MM.1S (cell line): ENCODE data around the gene TRMT6.

Source experiments
- DNase-seq: peaks from one replicate; pipeline ENCODE4 v3.0.0-alpha.2; 2015
- H2AFZ ChIP-seq: fragments of 300-600 bp; sonication (generic); 2 replicates; pipeline ENCODE4 v1.6.0; 2016; ENCODE audit warnings: antibody characterized with exemption, low read length
- H3F3A ChIP-seq: fragments of 300-600 bp; sonication (generic); 2 replicates; pipeline ENCODE4 v1.6.1; 2016; ENCODE audit warnings: mild to moderate bottlenecking, antibody characterized with exemption, low read length, moderate library complexity, mixed read lengths; ENCODE audit not compliant: insufficient read depth
- H3K27ac ChIP-seq: fragments of 300-600 bp; sonication (generic); 2 replicates; pipeline ENCODE4 v1.5.1; 2016; ENCODE audit warnings: mild to moderate bottlenecking, low read length
- H3K27me3 ChIP-seq: fragments of 300-600 bp; sonication (generic); replicated peaks from 2 replicates; pipeline ENCODE4 v1.6.0; 2016; ENCODE audit warnings: low read length; ENCODE audit not compliant: insufficient read depth
- H3K36me3 ChIP-seq: fragments of 300-600 bp; sonication (generic); replicated peaks from 2 replicates; pipeline ENCODE4 v1.6.1; 2016; ENCODE audit warnings: mild to moderate bottlenecking, low read length, mixed read lengths; ENCODE audit not compliant: insufficient read depth
- H3K4me1 ChIP-seq: fragments of 300-600 bp; sonication (generic); 2 replicates; pipeline ENCODE4 v1.6.1; 2016; ENCODE audit warnings: low read length, mixed read lengths
- H3K4me2 ChIP-seq: fragments of 300-600 bp; sonication (generic); 2 replicates; pipeline ENCODE4 v1.6.0; 2016; ENCODE audit warnings: low read depth, low read length
- H3K4me3 ChIP-seq: fragments of 300-600 bp; sonication (generic); 2 replicates; pipeline ENCODE4 v1.5.1; 2016; ENCODE audit warnings: low read length, mixed read lengths
- H3K79me2 ChIP-seq: fragments of 300-600 bp; sonication (generic); 2 replicates; pipeline ENCODE4 v1.6.1; 2016; ENCODE audit warnings: mixed run types, low read length, mixed read lengths
- H3K9ac ChIP-seq: fragments of 300-600 bp; sonication (generic); 2 replicates; pipeline ENCODE4 v1.6.1; 2016; ENCODE audit warnings: low read length, mixed read lengths
- H3K9me2 ChIP-seq: fragments of 300-600 bp; sonication (generic); replicated peaks from 2 replicates; pipeline ENCODE4 v1.6.1; 2016; ENCODE audit warnings: mild to moderate bottlenecking, low read length, mixed read lengths; ENCODE audit not compliant: insufficient read depth
- H3K9me3 ChIP-seq: fragments of 300-600 bp; sonication (generic); replicated peaks from 2 replicates; pipeline ENCODE4 v1.6.1; 2016; ENCODE audit warnings: mild to moderate bottlenecking, low read length, mixed read lengths; ENCODE audit not compliant: insufficient read depth
- H4K20me1 ChIP-seq: fragments of 300-600 bp; sonication (generic); 2 replicates; pipeline ENCODE4 v1.6.1; 2016; ENCODE audit warnings: mild to moderate bottlenecking, low read length, moderate library complexity, mixed read lengths; ENCODE audit not compliant: insufficient read depth
- EZH2 ChIP-seq: fragments of 300-600 bp; sonication (generic); optimal IDR thresholded peaks from 2 replicates; pipeline ENCODE3; 2017; ENCODE audit warnings: low read depth, mild to moderate bottlenecking, antibody characterized with exemption, low read length, mixed read lengths
- EZH2phosphoT487 ChIP-seq: fragments of 300-600 bp; sonication (generic); IDR thresholded peaks from 2 replicates; pipeline ENCODE4 v1.6.1; 2018; ENCODE audit warnings: antibody characterized with exemption, low read length
- TF ChIP-seq, protein P1 (sequence below): fragments of 300-600 bp; sonication (generic); IDR thresholded peaks from 2 replicates; pipeline ENCODE4 v1.5.1; 2016; ENCODE audit warnings: antibody characterized with exemption, low read length, mixed read lengths

The TRMT6 gene

GRCh38 chr20:5932796-5933195 is 17.5 kb downstream of the TRMT6 start:
- Histone ChIP-seq H3K4me3 (no peak overlapping the region), H3K79me2 (no peaks in the 10 kb centered on the region), H3K27ac (no peak overlapping the region), H3K9me3 (no peaks in the 10 kb centered on the region), H3K9me2 (no peaks in the 10 kb centered on the region), H3F3A (no peaks in the 10 kb centered on the region), H3K27me3 (no peaks in the 10 kb centered on the region), H3K36me3 (no peaks in the 10 kb centered on the region), H4K20me1 (no peaks in the 10 kb centered on the region), H3K4me1 (no peaks in the 10 kb centered on the region), H2AFZ (no peak overlapping the region), H3K4me2 (no peak overlapping the region), H3K9ac (no peak overlapping the region)
- TF ChIP-seq EZH2phosphoT487: no peak
- no peak for TF ChIP-seq EZH2
- TF ChIP-seq, protein P1, sequence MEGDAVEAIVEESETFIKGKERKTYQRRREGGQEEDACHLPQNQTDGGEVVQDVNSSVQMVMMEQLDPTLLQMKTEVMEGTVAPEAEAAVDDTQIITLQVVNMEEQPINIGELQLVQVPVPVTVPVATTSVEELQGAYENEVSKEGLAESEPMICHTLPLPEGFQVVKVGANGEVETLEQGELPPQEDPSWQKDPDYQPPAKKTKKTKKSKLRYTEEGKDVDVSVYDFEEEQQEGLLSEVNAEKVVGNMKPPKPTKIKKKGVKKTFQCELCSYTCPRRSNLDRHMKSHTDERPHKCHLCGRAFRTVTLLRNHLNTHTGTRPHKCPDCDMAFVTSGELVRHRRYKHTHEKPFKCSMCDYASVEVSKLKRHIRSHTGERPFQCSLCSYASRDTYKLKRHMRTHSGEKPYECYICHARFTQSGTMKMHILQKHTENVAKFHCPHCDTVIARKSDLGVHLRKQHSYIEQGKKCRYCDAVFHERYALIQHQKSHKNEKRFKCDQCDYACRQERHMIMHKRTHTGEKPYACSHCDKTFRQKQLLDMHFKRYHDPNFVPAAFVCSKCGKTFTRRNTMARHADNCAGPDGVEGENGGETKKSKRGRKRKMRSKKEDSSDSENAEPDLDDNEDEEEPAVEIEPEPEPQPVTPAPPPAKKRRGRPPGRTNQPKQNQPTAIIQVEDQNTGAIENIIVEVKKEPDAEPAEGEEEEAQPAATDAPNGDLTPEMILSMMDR: no peak
- DNase-seq: no peak

- Histone ChIP-seq H3K4me2 (no peak overlapping the region), H3K4me1 (no peaks in the 10 kb centered on the region), H2AFZ (no peak overlapping the region), H3K36me3 (no peaks in the 10 kb centered on the region), H3K27me3 (no peaks in the 10 kb centered on the region), H3K9ac (no peak overlapping the region), H3K4me3 (no peak overlapping the region), H3K27ac (no peak overlapping the region), H3K9me2 (no peaks in the 10 kb centered on the region), H3K9me3 (no peaks in the 10 kb centered on the region), H4K20me1 (no peaks in the 10 kb centered on the region), H3K79me2 (no peaks in the 10 kb centered on the region), H3F3A (no peaks in the 10 kb centered on the region)
- TF ChIP-seq, protein P1: no peak
- TF ChIP-seq EZH2: no peak
- no peak for TF ChIP-seq EZH2phosphoT487
- DNase-seq: no peak
These were observed 18.9 kb downstream of the TRMT6 start for GRCh38 chr20:5931411-5931810.

DNA sequence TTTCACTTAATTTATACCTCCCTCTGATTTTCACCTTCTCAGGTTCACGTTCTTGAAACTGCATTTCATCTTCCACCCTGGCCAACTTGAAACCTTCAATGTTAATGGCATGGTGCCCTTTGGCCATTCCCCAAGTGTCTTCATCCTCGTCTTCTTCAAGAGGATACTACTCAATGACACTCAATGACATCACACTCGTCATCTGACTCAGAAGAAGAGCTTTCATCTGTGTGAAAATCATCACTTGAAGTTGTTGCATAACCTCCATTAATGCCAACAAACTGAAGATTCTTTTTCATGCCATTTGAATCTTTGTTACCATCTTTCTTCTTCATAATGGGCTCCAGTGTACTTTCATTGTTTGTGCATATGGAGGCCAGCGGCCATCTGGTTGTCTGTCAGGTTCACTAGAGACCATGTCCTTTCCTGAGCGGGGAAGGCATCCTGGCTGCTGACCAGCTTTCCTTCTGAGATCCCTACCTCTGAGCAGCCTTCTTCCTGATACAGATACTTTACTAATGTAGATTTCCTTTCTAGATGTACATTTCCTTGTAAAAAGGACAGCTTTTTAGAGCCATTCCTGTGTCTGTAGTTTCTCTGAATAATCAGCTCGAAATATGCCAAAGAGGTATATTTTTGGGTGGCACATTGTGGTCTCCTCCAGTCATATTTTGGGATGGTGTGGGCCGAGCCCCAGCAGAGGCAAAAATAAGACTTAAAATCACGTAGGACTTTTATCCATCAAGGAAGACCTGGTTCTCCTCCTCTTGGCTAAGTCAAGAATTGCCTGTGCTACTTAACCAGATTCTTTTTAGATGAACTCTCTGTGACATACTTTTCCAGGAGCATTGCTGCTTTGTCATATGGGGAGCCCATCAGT is 21.3 kb downstream of the TRMT6 start:
- DNase-seq: no peak
- Histone ChIP-seq H3K4me1 (no peaks in the 10 kb centered on the region), H3K27ac (no peak overlapping the region), H3K4me2 (no peak overlapping the region), H2AFZ (no peak overlapping the region), H3K9me2 (no peaks in the 10 kb centered on the region), H4K20me1 (no peaks in the 10 kb centered on the region), H3K27me3 (no peaks in the 10 kb centered on the region), H3F3A (no peaks in the 10 kb centered on the region), H3K36me3 (no peaks in the 10 kb centered on the region), H3K9me3 (no peaks in the 10 kb centered on the region), H3K9ac (no peak overlapping the region), H3K4me3 (no peak overlapping the region), H3K79me2 (no peaks in the 10 kb centered on the region)
- no peak for TF ChIP-seq EZH2phosphoT487

DNA sequence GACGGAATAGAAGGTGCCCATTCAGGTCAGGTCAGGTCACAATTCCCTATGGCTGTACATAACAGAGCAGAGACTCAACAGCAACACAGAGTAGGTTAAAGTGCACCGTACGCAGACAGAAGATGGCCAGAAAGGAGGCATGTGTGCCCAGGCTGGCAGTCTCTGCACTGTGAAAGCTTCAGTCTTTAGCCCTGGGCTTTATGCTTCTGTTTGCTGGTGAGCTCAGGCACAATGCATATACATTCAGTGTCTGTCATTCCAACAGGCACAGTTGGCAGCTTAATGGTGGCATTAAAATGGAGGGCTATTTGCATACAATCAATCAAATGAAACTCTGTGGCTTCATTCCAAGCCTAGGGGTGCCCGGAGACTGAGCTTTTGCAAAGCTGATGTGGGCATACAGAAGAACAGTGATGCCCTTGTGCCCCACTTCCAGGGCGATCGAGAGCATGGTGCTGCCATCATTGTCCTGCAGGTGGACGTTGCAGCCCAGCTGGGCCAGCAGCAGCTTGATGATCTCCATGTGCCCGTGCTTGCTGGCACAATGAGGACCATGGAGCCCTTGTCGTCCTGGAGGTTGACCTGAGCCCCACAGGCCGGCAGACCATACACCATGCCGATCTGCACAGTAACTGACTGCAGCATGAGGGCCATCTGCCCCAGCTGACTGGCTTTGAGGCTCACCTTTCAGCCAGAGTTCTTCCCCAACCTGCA is 22.4 kb downstream of the TRMT6 start:
- Histone ChIP-seq H3K9me2 (no peaks in the 10 kb centered on the region), H3K4me1 (no peaks in the 10 kb centered on the region), H3K9me3 (no peaks in the 10 kb centered on the region), H3K4me2 (no peak overlapping the region), H2AFZ (no peak overlapping the region), H3K79me2 (no peaks in the 10 kb centered on the region), H3K9ac (no peak overlapping the region), H4K20me1 (no peaks in the 10 kb centered on the region), H3K4me3 (no peak overlapping the region), H3K27ac (no peak overlapping the region), H3K27me3 (no peaks in the 10 kb centered on the region), H3K36me3 (no peaks in the 10 kb centered on the region), H3F3A (no peaks in the 10 kb centered on the region)
- no peak for DNase-seq
- TF ChIP-seq, protein P1: no peak
- TF ChIP-seq EZH2phosphoT487: no peak
